SKM-1 treated with dmso at 0.1 percent for 144 hours (cell line): ENCODE measurements around the gene TCF19.
"Not testable (repeated sequence)": the region's sequence is repeated elsewhere in the genome, so short reads cannot be mapped to it uniquely, and the experiment has no call there.

Experiments used
- DNase-seq: peaks from one replicate; lab custom pipeline; 2025; ENCODE audit not compliant: unreplicated experiment; lab: John Stamatoyannopoulos, UW

TCF19 gene

GRCh38 chr6:31178143-31179041 is 20.0 kb downstream of the TCF19 start:
- DNase-seq: no peak

GRCh38 chr6:31179042-31179386 is 20.6 kb downstream of the TCF19 start:
- DNase-seq: no peak

GRCh38 chr6:31179896-31180295 is 21.5 kb downstream of the TCF19 start:
- no peak for DNase-seq

- no peak for DNase-seq
These were observed 22.1 kb downstream of the TCF19 start for GRCh38 chr6:31180500-31180899.

GRCh38 chr6:31183287-31183686 is 24.9 kb downstream of the TCF19 start:
- DNase-seq: not testable (repeated sequence)

GRCh38 chr6:31183859-31184258 is 25.5 kb downstream of the TCF19 start:
- DNase-seq: not testable (repeated sequence)

- not testable (repeated sequence) for DNase-seq
These were observed 27.3 kb downstream of the TCF19 start for GRCh38 chr6:31185695-31186051.

- DNase-seq: no peak
These were observed 27.8 kb downstream of the TCF19 start for GRCh38 chr6:31186052-31186734.

- no peak for DNase-seq
These were observed 29.4 kb downstream of the TCF19 start for GRCh38 chr6:31187780-31188194.

GRCh38 chr6:31189223-31189622 is 30.8 kb downstream of the TCF19 start:
- not testable (repeated sequence) for DNase-seq

- DNase-seq: no peak
These were observed 32.1 kb downstream of the TCF19 start for GRCh38 chr6:31190488-31190887.

- DNase-seq: peak; percentile 46
These were observed 34.2 kb downstream of the TCF19 start for GRCh38 chr6:31192431-31193105.

- DNase-seq: no peak
These were observed 34.8 kb downstream of the TCF19 start for GRCh38 chr6:31193206-31193605.

- no peak for DNase-seq
These were observed 35.9 kb downstream of the TCF19 start for GRCh38 chr6:31194061-31194834.

GRCh38 chr6:31195308-31195979 is 37.1 kb downstream of the TCF19 start:
- not testable (repeated sequence) for DNase-seq

- DNase-seq: not testable (repeated sequence)
These were observed 38.0 kb downstream of the TCF19 start for GRCh38 chr6:31196251-31197022.

- peak; percentile 84 for DNase-seq
These were observed 39.3 kb downstream of the TCF19 start for GRCh38 chr6:31197559-31198305.

GRCh38 chr6:31199105-31199452 is 40.7 kb downstream of the TCF19 start:
- not testable (repeated sequence) for DNase-seq
